ENCODE measurements around the gene SFPQ.

DNA sequence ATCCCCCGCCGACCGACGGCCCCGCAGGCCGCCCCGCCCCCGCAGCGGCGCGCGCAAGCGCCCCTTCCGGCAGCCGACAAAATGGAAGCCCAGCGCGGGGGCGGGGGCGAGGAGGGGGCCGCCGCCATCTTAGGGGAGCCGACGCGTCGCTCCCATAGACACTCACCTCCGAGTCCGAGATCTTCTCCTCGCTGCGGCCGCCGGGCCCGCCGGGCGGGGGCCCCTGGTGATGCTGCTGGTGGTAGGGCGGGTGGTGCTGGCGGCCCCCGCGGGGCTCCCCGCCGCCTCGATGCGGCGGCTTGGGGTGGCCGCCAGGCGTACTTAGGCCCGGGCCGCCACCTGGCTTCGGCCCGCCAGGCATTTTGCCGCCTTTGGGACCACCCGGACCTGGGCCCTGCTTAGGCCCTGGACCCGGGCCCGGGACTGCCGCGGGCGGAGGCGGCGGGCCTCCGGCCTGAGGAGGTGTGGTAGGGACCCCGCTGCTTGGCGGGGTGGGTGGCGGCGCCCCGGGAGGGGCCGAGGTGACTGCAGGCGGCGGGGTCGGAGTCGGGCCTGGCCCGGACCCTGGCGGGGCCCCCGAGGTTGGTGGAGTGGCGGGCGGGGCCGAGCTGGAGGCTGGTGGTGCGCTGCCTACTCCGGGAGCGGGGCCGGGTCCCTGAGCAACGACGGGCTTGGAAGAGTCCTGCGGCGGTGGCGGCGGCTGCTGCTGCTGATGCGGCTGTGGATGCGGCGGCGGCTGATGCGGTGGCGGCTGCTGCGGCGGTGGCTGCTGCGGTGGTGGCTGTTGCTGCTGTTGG is 691 bp downstream of the SFPQ start:
- TF ChIP-seq, protein P1, sequence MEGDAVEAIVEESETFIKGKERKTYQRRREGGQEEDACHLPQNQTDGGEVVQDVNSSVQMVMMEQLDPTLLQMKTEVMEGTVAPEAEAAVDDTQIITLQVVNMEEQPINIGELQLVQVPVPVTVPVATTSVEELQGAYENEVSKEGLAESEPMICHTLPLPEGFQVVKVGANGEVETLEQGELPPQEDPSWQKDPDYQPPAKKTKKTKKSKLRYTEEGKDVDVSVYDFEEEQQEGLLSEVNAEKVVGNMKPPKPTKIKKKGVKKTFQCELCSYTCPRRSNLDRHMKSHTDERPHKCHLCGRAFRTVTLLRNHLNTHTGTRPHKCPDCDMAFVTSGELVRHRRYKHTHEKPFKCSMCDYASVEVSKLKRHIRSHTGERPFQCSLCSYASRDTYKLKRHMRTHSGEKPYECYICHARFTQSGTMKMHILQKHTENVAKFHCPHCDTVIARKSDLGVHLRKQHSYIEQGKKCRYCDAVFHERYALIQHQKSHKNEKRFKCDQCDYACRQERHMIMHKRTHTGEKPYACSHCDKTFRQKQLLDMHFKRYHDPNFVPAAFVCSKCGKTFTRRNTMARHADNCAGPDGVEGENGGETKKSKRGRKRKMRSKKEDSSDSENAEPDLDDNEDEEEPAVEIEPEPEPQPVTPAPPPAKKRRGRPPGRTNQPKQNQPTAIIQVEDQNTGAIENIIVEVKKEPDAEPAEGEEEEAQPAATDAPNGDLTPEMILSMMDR (conservative IDR thresholded peaks at IDR 0.05): no peak; the same call in 1 of the 2 replicates
- no peak for TF ChIP-seq EZH2 (IDR thresholded peaks at IDR 0.05; ENCODE audit: low read depth)
